Lower leg skin (tissue), 3 donors: ENCODE data around the gene GPD2.

Experiments used
- CTCF ChIP-seq, 3 donors: fragments of 450-650 bp; IDR thresholded peaks; one replicate each; pipeline ENCODE4 v1.5.1; 2016; ENCODE audit warnings: antibody characterized with exemption in 3 of 3, mild to moderate bottlenecking in 3 of 3, moderate library complexity in 2 of 3
- POLR2A ChIP-seq, 2 donors: fragments of 450-650 bp; IDR thresholded peaks; one replicate each; pipeline ENCODE4 v1.6.1; 2016 to 2017; ENCODE audit warnings: antibody characterized with exemption in 2 of 2, mild to moderate bottlenecking in 1 of 2, moderate library complexity in 1 of 2

- TF ChIP-seq CTCF (IDR thresholded peaks at IDR 0.05) (no peak), POLR2A (IDR thresholded peaks at IDR 0.05) (no peak)
These were observed 117.7 kb downstream of the GPD2 start for GRCh38 chr2:156553714-156554442.
